CD4-positive, alpha-beta memory T cell (primary cell): ENCODE results near the gene LRRC72. TPM values are rescaled to one million over a fixed set of nuclear protein-coding genes. Genes with fewer than 3 reads are reported as not detected.
"Not testable (repeated sequence)": the region's sequence is repeated elsewhere in the genome, so short reads cannot be mapped to it uniquely, and the experiment has no call there.

ENCODE experiments used
- CTCF ChIA-PET: fragments of 350-600 bp; sonication (Branson Sonifier 250); formaldehyde crosslinking; loops from one replicate; lab custom pipeline; 2021; ENCODE audit warnings: inconsistent platforms; ENCODE audit not compliant: partially characterized antibody; lab: Charles Lee
- POLR2A ChIA-PET: fragments of 350-600 bp; sonication (Branson Sonifier 250); formaldehyde crosslinking; loops from one replicate; lab custom pipeline; 2021; ENCODE audit not compliant: partially characterized antibody; lab: Charles Lee
- DNase-seq, 5 donors: peaks; one replicate each; pipeline versions ENCODE4 v3.0.0 to v3.0.0-alpha.2; 2020 to 2022; ENCODE audit warnings: mixed read lengths in 1 of 5
- H3K27ac ChIP-seq: one replicate; pipeline ENCODE4 v1.7.0; 2013; ENCODE audit warnings: low read depth, low read length
- H3K27me3 ChIP-seq: 2 replicates; pipeline ENCODE4 v1.7.0; 2013; ENCODE audit warnings: mild to moderate bottlenecking, low read length, moderate library complexity; ENCODE audit not compliant: insufficient read depth
- H3K36me3 ChIP-seq: 2 replicates; pipeline ENCODE4 v1.7.0; 2013; ENCODE audit warnings: mild to moderate bottlenecking, low read length, moderate library complexity; ENCODE audit not compliant: insufficient read depth
- H3K4me1 ChIP-seq: 2 replicates; pipeline ENCODE4 v1.7.0; 2013; ENCODE audit warnings: mild to moderate bottlenecking, low read length, moderate library complexity; ENCODE audit not compliant: insufficient read depth
- H3K4me3 ChIP-seq, 2 donors: one replicate each; pipeline ENCODE4 v1.7.0; 2013; ENCODE audit warnings: low read length in 2 of 2, mild to moderate bottlenecking in 1 of 2
- H3K9me3 ChIP-seq, 2 donors: one replicate each; pipeline ENCODE4 v1.7.0; 2013; ENCODE audit warnings: low read length in 2 of 2, control low read depth in 1 of 2; ENCODE audit not compliant: control insufficient read depth in 1 of 2
- H3K27ac Mint-ChIP-seq, 7 donors: one replicate each; pipeline ENCODE4 v1.8.0; 2020 to 2021; ENCODE audit warnings: mixed read lengths in 7 of 7, mild to moderate bottlenecking in 6 of 7, inconsistent platforms in 3 of 7, moderate library complexity in 3 of 7
- H3K27me3 Mint-ChIP-seq, 2 donors: one replicate each; pipeline ENCODE4 v1.8.0; 2020 to 2021; ENCODE audit warnings: mixed read lengths in 2 of 2
- H3K36me3 Mint-ChIP-seq, 2 donors: one replicate each; pipeline ENCODE4 v1.8.0; 2020 to 2021; ENCODE audit warnings: mixed read lengths in 2 of 2, inconsistent platforms in 1 of 2, mild to moderate bottlenecking in 1 of 2
- H3K4me1 Mint-ChIP-seq, 4 donors: one replicate each; pipeline ENCODE4 v1.8.0; 2020 to 2021; ENCODE audit warnings: mixed read lengths in 4 of 4, mild to moderate bottlenecking in 1 of 4
- H3K4me3 Mint-ChIP-seq, 8 donors: one replicate each; pipeline ENCODE4 v1.8.0; 2020 to 2021; ENCODE audit warnings: mixed read lengths in 8 of 8, mild to moderate bottlenecking in 7 of 8, moderate library complexity in 6 of 8, inconsistent platforms in 3 of 8
- H3K9me3 Mint-ChIP-seq, 8 donors: one replicate each; pipeline ENCODE4 v1.8.0; 2020 to 2021; ENCODE audit warnings: mixed read lengths in 8 of 8, mild to moderate bottlenecking in 5 of 8, inconsistent platforms in 3 of 8, moderate library complexity in 1 of 8
- intact Hi-C: fragments of 100-400 bp; cut with micrococcal nuclease; formaldehyde crosslinking; loops from one replicate; pipeline ENCODE4 v1.15.1; 2023
- polyA plus RNA-seq, 2 donors: library from polyadenylated mRNA; unstranded; fragments of 300-500 nt; fragmentation: Illumina TruSeq; gene quantifications; one replicate each; pipeline ENCODE4 v1.2.3, GENCODE V29; 2021
- total RNA-seq, 2 experiments: library from RNA; stranded (reverse); gene quantifications; one replicate each; pipeline ENCODE4 v1.2.3, GENCODE V29; 2021

The LRRC72 gene
- total and polyA plus RNA-seq, 4 experiments from 2014 or later = not detected

DNA sequence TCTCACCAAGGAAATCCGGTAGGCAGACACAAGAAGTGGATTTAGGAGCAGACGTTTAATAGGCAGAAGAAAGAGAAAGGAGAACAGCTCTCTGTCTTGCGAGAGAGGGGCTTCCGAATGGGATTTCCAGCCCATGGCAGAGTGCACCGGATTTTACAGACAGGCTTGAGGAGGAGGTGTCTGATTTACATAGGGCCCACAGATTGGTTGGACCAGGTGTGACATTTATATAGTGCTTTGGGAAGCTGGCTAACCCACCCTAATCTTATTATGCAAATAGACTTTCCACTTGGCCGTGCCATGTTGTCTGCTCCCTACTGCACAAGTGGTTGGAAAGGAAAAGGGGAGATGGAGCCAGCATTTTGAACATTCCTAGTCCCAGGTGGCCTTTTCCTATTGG is 61.2 kb downstream of the LRRC72 start:
- H3K4me1 ChIP-seq = no peaks in the 10 kb centered on the region
- intact Hi-C loops = no loop called here
- peaks cover 0 to 6% (median 0%) of the 10 kb centered on the region in 8 donors for H3K9me3 Mint-ChIP-seq

DNA sequence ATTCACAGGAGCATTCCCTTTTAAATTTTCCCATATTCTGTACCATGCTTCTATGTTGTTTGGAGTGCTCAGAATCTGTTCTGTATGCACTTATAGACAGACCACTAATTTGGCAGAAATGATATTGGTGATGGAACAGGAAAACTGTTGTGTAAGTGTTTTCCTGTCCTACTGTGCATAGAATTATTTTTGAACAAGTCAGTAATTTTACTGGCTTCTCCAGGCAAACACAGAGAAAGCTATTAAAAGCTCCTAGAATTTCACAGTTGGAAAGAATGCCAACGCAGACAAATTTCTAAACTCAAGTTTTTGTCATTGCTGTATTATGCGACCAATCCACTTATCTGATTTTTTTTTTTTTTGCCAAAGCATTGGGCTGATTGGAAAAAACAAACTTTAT is 63.3 kb downstream of the LRRC72 start:
- H3K4me3 Mint-ChIP-seq = no peak overlapping the region
- Histone ChIP-seq H3K27ac (no peak overlapping the region), H3K36me3 (no peaks in the 10 kb centered on the region), H3K27me3 (no peaks in the 10 kb centered on the region), H3K4me3 (no peak overlapping the region), H3K9me3 (no peaks in the 10 kb centered on the region), H3K4me1 (no peaks in the 10 kb centered on the region)
- H3K4me1 Mint-ChIP-seq = no peaks in the 10 kb centered on the region
- no peaks in the 10 kb centered on the region for H3K36me3 Mint-ChIP-seq
- no peak for DNase-seq
- intact Hi-C loops = no loop called here
- H3K9me3 Mint-ChIP-seq = peaks cover 0 to 3% (median 0%) of the 10 kb centered on the region in 8 donors
- peaks cover 1 to 8% of the 10 kb centered on the region in 2 donors for H3K27me3 Mint-ChIP-seq
- POLR2A ChIA-PET = no interaction called here
- CTCF ChIA-PET = no interaction called here
- H3K27ac Mint-ChIP-seq = no peak overlapping the region

More for the DNA sequence above, 61.2 kb downstream of the LRRC72 start:
- POLR2A ChIA-PET = interaction anchor here (1.4 kb wide), 1 partner anchor 58 kb away, joined by 4 read pairs; the partner anchor contains the start of genes ANKMY2 and BZW2
- Histone ChIP-seq H3K36me3 (no peaks in the 10 kb centered on the region), H3K27me3 (no peaks in the 10 kb centered on the region), H3K9me3 (no peaks in the 10 kb centered on the region), H3K4me3 (no peak overlapping the region), H3K27ac (no peak overlapping the region)
- CTCF ChIA-PET = interaction anchor here (1.4 kb wide), 1 partner anchor 21 kb away, joined by 3 read pairs; no protein-coding TSS in a partner anchor
- DNase-seq = no peak
- Mint-ChIP-seq H3K4me3 (no peak overlapping the region), H3K4me1 (no peaks in the 10 kb centered on the region), H3K27me3 (peaks cover 1 to 10% of the 10 kb centered on the region in 2 donors), H3K27ac (no peak overlapping the region), H3K36me3 (no peaks in the 10 kb centered on the region)

DNA sequence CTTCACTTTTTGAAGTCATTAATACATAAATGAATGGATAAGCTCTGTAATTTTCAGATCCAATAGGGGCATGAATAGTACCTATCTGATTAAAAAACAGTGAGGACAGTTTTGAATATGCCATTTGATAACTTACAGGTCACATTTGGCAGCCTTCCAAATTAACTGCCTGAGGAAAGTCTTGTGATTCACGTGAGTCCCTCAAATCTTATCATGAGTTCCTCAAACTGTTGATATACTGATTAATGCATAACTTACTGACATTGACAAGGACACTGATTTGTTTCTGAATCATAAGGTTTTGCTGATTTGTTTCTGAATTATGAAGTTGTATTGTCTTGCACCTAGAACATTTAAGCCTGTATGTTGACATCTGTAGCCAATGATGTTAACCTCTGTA is 63.8 kb downstream of the LRRC72 start:
- Histone ChIP-seq H3K27me3 (no peaks in the 10 kb centered on the region), H3K9me3 (no peaks in the 10 kb centered on the region), H3K36me3 (no peaks in the 10 kb centered on the region), H3K27ac (no peak overlapping the region), H3K4me3 (no peak overlapping the region), H3K4me1 (no peaks in the 10 kb centered on the region)
- ChIA-PET POLR2A (no interaction called here), CTCF (no interaction called here)
- H3K9me3 Mint-ChIP-seq = peaks cover 0 to 3% (median 0%) of the 10 kb centered on the region in 8 donors
- peaks cover 1 to 7% of the 10 kb centered on the region in 2 donors for H3K27me3 Mint-ChIP-seq
- no peak for DNase-seq
- intact Hi-C loops = no loop called here
- H3K4me3 Mint-ChIP-seq = no peak overlapping the region
- no peaks in the 10 kb centered on the region for H3K4me1 Mint-ChIP-seq
- H3K36me3 Mint-ChIP-seq = no peaks in the 10 kb centered on the region
- H3K27ac Mint-ChIP-seq = no peak overlapping the region

DNA sequence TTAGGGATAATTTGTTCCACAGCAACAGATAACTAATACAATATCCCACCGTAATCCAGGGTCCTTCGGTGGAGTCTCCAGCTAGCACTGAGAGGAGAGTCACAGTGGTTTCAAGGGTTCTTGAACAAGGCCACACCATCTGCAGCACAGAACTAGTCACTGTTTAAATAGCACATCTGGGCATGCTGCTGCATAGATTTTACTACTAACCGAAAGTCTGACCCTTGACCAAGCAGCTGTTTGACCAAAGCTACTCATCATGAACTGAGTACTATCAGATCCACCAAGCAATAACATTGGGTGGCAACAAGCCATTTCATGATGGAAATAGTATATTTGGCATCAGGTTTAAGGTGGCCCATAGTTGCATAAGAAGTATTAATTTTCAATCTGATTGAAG is 65.8 kb downstream of the LRRC72 start:
- Mint-ChIP-seq H3K27ac (no peak overlapping the region), H3K27me3 (no peaks in the 10 kb centered on the region), H3K36me3 (no peaks in the 10 kb centered on the region), H3K4me3 (no peak overlapping the region), H3K4me1 (no peaks in the 10 kb centered on the region), H3K9me3 (peaks cover 0 to 4% (median 0%) of the 10 kb centered on the region in 8 donors)
- ChIA-PET POLR2A (no interaction called here), CTCF (no interaction called here)
- no peak overlapping the region for H3K4me3 ChIP-seq
- intact Hi-C loops = no loop called here
- no peaks in the 10 kb centered on the region for H3K9me3 ChIP-seq
- DNase-seq = no peak
- no peaks in the 10 kb centered on the region for H3K27me3 ChIP-seq
- H3K36me3 ChIP-seq = no peaks in the 10 kb centered on the region
- H3K27ac ChIP-seq = no peak overlapping the region
- H3K4me1 ChIP-seq = no peaks in the 10 kb centered on the region

DNA sequence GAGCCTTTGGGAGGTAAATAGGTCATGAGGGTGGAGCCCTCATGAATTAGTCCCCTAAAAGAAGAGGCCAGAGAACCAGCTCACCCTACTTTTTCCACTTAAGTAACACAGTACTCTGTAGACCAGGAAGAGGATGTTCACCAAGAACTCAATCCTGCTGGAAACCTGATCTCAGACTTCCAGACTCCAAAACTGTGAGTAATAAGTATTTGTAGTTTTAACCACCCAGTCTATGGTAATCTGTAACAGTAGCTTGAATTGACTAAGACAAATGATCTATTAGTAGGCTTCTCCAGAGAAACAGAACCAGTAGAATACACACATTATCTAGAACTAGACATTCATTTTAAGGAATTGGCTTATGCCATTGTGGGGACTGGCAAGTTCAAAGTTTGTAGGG is 67.4 kb downstream of the LRRC72 start:
- intact Hi-C loops = no loop called here
- peaks cover 6 to 7% of the 10 kb centered on the region in 2 donors for H3K36me3 Mint-ChIP-seq
- CTCF ChIA-PET = interaction anchor here (0.7 to 1.4 kb wide), 5 partner anchors 9 to 29 kb away, joined by 3 to 5 read pairs (median 3); no protein-coding TSS in a partner anchor
- Histone ChIP-seq H3K36me3 (no peaks in the 10 kb centered on the region), H3K9me3 (no peaks in the 10 kb centered on the region), H3K4me3 (no peak overlapping the region), H3K27me3 (no peaks in the 10 kb centered on the region), H3K27ac (no peak overlapping the region), H3K4me1 (no peaks in the 10 kb centered on the region)
- H3K27ac Mint-ChIP-seq = no peak overlapping the region
- H3K9me3 Mint-ChIP-seq = peaks cover 0 to 3% (median 0%) of the 10 kb centered on the region in 8 donors
- DNase-seq = no peak
- H3K4me3 Mint-ChIP-seq = no peak overlapping the region
- no peaks in the 10 kb centered on the region for H3K27me3 Mint-ChIP-seq
- POLR2A ChIA-PET = no interaction called here
- H3K4me1 Mint-ChIP-seq = no peaks in the 10 kb centered on the region

DNA sequence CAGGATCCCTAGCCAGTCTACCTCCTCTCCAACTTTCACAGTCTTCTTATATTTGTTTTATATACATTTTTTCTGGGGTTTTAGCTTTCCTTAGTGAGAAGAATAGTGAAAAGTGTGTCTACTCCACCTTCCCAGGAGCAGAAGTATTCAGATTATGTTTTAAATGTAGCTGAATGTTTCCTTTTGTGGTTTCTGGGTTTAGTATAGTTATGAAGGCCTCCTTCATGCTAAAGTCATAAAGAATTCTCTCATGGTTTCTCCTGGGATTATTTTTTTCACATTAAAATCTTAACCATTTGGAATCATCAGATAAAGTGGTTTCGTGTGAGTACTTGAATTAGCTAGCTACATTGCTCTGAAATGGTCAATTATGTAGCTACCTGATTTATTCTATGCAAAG is 68.1 kb downstream of the LRRC72 start:
- Mint-ChIP-seq H3K4me1 (no peaks in the 10 kb centered on the region), H3K27ac (no peak overlapping the region), H3K4me3 (no peak overlapping the region), H3K9me3 (peaks cover 0 to 3% (median 0%) of the 10 kb centered on the region in 8 donors), H3K27me3 (no peaks in the 10 kb centered on the region), H3K36me3 (peaks cover 9 to 10% of the 10 kb centered on the region in 2 donors)
- H3K9me3 ChIP-seq = no peaks in the 10 kb centered on the region
- no peak overlapping the region for H3K27ac ChIP-seq
- no peaks in the 10 kb centered on the region for H3K36me3 ChIP-seq
- POLR2A ChIA-PET = no interaction called here
- DNase-seq = no peak
- no peaks in the 10 kb centered on the region for H3K27me3 ChIP-seq
- no peak overlapping the region for H3K4me3 ChIP-seq
- no peaks in the 10 kb centered on the region for H3K4me1 ChIP-seq
- intact Hi-C loops = no loop called here
- CTCF ChIA-PET = interaction anchor here (0.7 to 1.4 kb wide), 4 partner anchors 9 to 28 kb away, joined by 3 read pairs; no protein-coding TSS in a partner anchor

DNA sequence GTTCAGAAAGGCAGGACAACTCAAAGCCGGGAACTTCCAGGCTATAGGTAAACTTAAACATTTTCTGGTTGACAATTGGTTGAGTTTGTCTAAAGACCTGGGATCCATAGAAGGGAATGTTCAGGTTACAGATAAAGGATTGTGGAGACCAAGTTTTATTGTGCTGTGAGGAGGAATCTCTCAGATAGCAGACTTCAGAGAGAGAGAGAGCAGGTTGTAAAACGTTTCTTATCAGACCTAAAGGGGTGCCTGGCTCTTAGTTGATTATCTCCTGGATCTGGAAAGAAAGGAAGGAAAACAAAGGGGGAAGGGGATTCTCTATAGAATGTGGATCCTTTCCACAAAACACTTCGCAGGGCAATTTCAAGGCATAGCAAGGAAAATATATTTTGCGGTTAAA is 69.0 kb downstream of the LRRC72 start:
- intact Hi-C loops, H3K4me3 ChIP-seq, DNase-seq, H3K4me1 Mint-ChIP-seq, POLR2A ChIA-PET, H3K27me3 ChIP-seq, H3K9me3 Mint-ChIP-seq, H3K9me3 ChIP-seq, H3K36me3 ChIP-seq, H3K27ac ChIP-seq, H3K4me3 Mint-ChIP-seq, H3K4me1 ChIP-seq, H3K27me3 Mint-ChIP-seq, H3K27ac Mint-ChIP-seq: not testable (repeated sequence)
- peaks cover 13 to 16% of the 10 kb centered on the region in 2 donors for H3K36me3 Mint-ChIP-seq
- CTCF ChIA-PET = interaction anchor here (1.3 to 1.4 kb wide), 2 partner anchors 14 to 29 kb away, joined by 3 read pairs; no protein-coding TSS in a partner anchor
